Activated CD8-positive, alpha-beta T cell treated with anti-CD3 and anti-CD28 coated beads for 36 hours (primary cell): ENCODE data around the gene MARCHF3. TPM values are rescaled to one million over a fixed set of nuclear protein-coding genes. Genes with fewer than 3 reads are reported as not detected.

ENCODE experiments used
- ATAC-seq: fragments of 200-7000 bp; cut with Tn5 transposase; one replicate; pipeline ENCODE4 v1.10.0; 2021; ENCODE audit warnings: mild to moderate bottlenecking, moderate library complexity
- CTCF ChIA-PET: fragments of 350-600 bp; sonication (Branson Sonifier 250); formaldehyde crosslinking; loops from one replicate; lab custom pipeline; 2021; ENCODE audit warnings: antibody characterized with exemption; lab: Charles Lee
- POLR2A ChIA-PET: fragments of 350-600 bp; sonication (Branson Sonifier 250); formaldehyde crosslinking; loops from one replicate; lab custom pipeline; 2021; ENCODE audit warnings: antibody characterized with exemption; lab: Charles Lee
- DNase-seq: peaks from one replicate; pipeline ENCODE4 v3.0.0-alpha.2; 2020
- H3K27ac Mint-ChIP-seq: one replicate; pipeline ENCODE4 v1.8.0; 2021; ENCODE audit warnings: mild to moderate bottlenecking, mixed read lengths
- H3K27me3 Mint-ChIP-seq: one replicate; pipeline ENCODE4 v1.8.0; 2021; ENCODE audit warnings: mixed read lengths
- H3K36me3 Mint-ChIP-seq: one replicate; pipeline ENCODE4 v1.8.0; 2021; ENCODE audit warnings: low read depth, mixed read lengths
- H3K4me1 Mint-ChIP-seq: one replicate; pipeline ENCODE4 v1.8.0; 2021; ENCODE audit warnings: low read depth, mixed read lengths
- H3K4me3 Mint-ChIP-seq: one replicate; pipeline ENCODE4 v1.8.0; 2021; ENCODE audit warnings: mild to moderate bottlenecking, moderate library complexity, mixed read lengths
- H3K9me3 Mint-ChIP-seq: one replicate; pipeline ENCODE4 v1.8.0; 2021; ENCODE audit warnings: mixed read lengths
- intact Hi-C: fragments of 100-400 bp; cut with micrococcal nuclease; formaldehyde crosslinking; loops from one replicate; pipeline ENCODE4 v1.10.0; 2022
- total RNA-seq, 2 experiments: library from RNA; stranded (reverse); gene quantifications; one replicate each; pipeline ENCODE4 v1.2.3, GENCODE V29; 2021
- TF ChIP-seq, protein P1 (sequence below): fragments of 200-600 bp; IDR thresholded peaks from one replicate; pipeline ENCODE4 v1.8.0; 2022; ENCODE audit warnings: antibody characterized with exemption, mild to moderate bottlenecking

Gene MARCHF3
- total RNA-seq, 2 experiments from 2014 or later, result 6.1 TPM

DNA sequence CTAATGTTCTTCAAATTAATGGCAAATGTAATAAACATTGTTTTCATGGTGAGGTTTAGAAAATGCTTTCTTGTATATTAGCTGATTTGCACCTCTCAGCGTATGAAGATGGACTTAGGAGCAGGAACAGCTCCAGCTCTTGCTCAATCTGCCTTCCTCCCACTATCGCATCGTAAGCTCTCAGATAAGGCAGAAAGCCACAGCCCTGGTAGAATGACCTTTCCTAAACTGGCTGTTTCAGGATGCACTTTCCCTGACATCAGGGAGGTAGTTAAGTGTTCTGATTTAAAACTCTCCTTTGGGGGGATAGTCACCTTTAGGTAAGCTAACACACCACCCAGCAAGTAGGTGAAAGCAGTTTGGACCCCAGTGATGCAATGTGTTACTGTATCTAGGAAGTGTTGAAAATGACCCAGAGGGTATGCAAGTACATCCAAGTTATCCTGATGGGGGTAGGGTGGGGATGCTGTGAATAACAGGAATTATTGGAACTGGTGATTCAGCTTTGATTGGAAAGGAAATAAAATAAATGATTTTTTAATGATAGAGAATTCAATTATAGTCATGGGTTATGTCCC is 181.2 kb downstream of the MARCHF3 start:
- Mint-ChIP-seq H3K36me3 (peaks cover 2% of the 10 kb centered on the region), H3K27ac (no peak overlapping the region), H3K4me3 (no peak overlapping the region), H3K27me3 (no peaks in the 10 kb centered on the region), H3K9me3 (no peaks in the 10 kb centered on the region), H3K4me1 (peaks cover 75% of the 10 kb centered on the region)
- no peak for ATAC-seq
- intact Hi-C loops, result no loop called here
- POLR2A ChIA-PET, result interaction anchor here (0.9 kb wide), 1 partner anchor 43 kb away, joined by 4 read pairs; no protein-coding TSS in a partner anchor
- CTCF ChIA-PET, result interaction anchor here (0.6 to 2.0 kb wide), 4 partner anchors 38 to 184 kb away, joined by 3 to 6 read pairs (median 4); no protein-coding TSS in a partner anchor
- TF ChIP-seq, protein P1, sequence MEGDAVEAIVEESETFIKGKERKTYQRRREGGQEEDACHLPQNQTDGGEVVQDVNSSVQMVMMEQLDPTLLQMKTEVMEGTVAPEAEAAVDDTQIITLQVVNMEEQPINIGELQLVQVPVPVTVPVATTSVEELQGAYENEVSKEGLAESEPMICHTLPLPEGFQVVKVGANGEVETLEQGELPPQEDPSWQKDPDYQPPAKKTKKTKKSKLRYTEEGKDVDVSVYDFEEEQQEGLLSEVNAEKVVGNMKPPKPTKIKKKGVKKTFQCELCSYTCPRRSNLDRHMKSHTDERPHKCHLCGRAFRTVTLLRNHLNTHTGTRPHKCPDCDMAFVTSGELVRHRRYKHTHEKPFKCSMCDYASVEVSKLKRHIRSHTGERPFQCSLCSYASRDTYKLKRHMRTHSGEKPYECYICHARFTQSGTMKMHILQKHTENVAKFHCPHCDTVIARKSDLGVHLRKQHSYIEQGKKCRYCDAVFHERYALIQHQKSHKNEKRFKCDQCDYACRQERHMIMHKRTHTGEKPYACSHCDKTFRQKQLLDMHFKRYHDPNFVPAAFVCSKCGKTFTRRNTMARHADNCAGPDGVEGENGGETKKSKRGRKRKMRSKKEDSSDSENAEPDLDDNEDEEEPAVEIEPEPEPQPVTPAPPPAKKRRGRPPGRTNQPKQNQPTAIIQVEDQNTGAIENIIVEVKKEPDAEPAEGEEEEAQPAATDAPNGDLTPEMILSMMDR, result no peak
- no peak for DNase-seq

DNA sequence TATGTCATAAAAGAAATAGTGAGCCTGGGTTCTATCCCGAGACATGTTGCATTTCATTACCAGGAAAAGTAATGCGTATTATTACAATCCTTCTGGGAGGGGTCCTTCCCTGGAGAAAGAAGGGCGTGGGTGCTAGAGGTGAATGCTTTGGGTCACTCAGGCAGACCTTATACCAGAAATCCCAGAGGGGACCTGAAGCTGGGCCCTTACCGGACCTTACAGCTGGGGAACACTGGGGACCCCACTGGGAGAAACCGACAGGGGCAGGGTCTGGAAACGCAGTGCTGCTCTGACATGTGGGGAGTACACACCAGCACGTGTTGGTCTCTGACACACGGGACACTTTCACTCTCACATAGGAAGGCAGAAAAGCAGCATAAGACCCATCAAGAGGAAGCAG is 182.1 kb downstream of the MARCHF3 start:
- ATAC-seq, result no peak
- DNase-seq, result no peak
- no peaks in the 10 kb centered on the region for H3K36me3 Mint-ChIP-seq
- H3K4me3 Mint-ChIP-seq, result no peak overlapping the region
- ChIA-PET CTCF (interaction anchor here (1.3 to 2.0 kb wide), 2 partner anchors 37 to 68 kb away, joined by 5 to 6 read pairs; no protein-coding TSS in a partner anchor), POLR2A (interaction anchor here (1.1 kb wide), 1 partner anchor 20 kb away, joined by 3 read pairs; no protein-coding TSS in a partner anchor)
- TF ChIP-seq, protein P1, result no peak
- H3K27me3 Mint-ChIP-seq, result no peaks in the 10 kb centered on the region
- H3K27ac Mint-ChIP-seq, result no peak overlapping the region
- intact Hi-C loops, result no loop called here
- H3K4me1 Mint-ChIP-seq, result peaks cover 68% of the 10 kb centered on the region
- no peaks in the 10 kb centered on the region for H3K9me3 Mint-ChIP-seq

DNA sequence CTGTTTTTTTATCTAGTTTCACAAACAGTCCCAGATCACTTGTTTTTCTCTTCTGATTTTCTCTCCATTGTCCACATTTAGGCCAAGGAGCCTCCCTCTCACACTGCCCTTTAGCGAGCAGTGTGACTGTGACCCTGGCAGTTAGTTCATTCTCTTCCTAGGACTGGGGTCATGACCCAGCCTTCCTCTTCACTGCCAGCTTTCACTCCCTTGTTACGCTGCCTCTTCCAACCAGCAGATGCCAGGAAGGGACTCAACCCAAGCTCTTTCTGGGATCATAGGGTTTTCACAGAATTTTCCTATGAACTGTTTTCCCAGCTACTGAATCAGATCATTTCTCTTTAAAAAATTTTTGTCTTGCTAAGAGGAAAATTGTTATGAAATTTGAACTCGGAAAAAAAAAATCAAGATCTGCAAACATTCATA is 182.5 kb downstream of the MARCHF3 start:
- Mint-ChIP-seq H3K4me1 (peaks cover 64% of the 10 kb centered on the region), H3K4me3 (no peak overlapping the region), H3K27me3 (no peaks in the 10 kb centered on the region), H3K27ac (no peak overlapping the region), H3K36me3 (no peaks in the 10 kb centered on the region), H3K9me3 (no peaks in the 10 kb centered on the region)
- ChIA-PET CTCF (interaction anchor here (2.0 kb wide), 1 partner anchor 68 kb away, joined by 6 read pairs; no protein-coding TSS in a partner anchor), POLR2A (interaction anchor here (1.1 kb wide), 1 partner anchor 20 kb away, joined by 3 read pairs; no protein-coding TSS in a partner anchor)
- TF ChIP-seq, protein P1, result no peak
- intact Hi-C loops, result no loop called here
- DNase-seq, result no peak
- no peak for ATAC-seq

DNA sequence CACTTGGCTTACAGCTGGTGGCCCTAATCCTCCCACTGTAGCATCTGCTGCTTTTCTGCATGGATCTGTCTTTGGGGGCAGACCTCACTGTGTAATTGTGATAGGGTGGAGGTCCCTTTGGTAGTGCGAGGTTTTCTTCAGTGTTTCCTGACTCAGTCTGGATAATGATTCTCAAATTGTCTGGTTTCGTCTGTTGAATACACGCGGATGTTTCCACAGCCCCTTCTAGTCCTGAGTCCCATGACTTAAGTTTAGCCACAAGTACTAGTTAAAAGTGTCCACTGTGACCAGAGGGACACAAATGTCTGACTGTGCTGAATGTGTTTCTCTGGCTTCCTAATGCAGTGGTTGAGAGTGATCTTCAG is 182.9 kb downstream of the MARCHF3 start:
- no peaks in the 10 kb centered on the region for H3K27me3 Mint-ChIP-seq
- POLR2A ChIA-PET, result interaction anchor here (1.1 kb wide), 1 partner anchor 19 kb away, joined by 3 read pairs; no protein-coding TSS in a partner anchor
- H3K36me3 Mint-ChIP-seq, result no peaks in the 10 kb centered on the region
- no peak for ATAC-seq
- no peak for DNase-seq
- no peak overlapping the region for H3K4me3 Mint-ChIP-seq
- H3K27ac Mint-ChIP-seq, result no peak overlapping the region
- H3K4me1 Mint-ChIP-seq, result peaks cover 60% of the 10 kb centered on the region
- intact Hi-C loops, result no loop called here
- H3K9me3 Mint-ChIP-seq, result no peaks in the 10 kb centered on the region
- TF ChIP-seq, protein P1, result no peak
- CTCF ChIA-PET, result no interaction called here

DNA sequence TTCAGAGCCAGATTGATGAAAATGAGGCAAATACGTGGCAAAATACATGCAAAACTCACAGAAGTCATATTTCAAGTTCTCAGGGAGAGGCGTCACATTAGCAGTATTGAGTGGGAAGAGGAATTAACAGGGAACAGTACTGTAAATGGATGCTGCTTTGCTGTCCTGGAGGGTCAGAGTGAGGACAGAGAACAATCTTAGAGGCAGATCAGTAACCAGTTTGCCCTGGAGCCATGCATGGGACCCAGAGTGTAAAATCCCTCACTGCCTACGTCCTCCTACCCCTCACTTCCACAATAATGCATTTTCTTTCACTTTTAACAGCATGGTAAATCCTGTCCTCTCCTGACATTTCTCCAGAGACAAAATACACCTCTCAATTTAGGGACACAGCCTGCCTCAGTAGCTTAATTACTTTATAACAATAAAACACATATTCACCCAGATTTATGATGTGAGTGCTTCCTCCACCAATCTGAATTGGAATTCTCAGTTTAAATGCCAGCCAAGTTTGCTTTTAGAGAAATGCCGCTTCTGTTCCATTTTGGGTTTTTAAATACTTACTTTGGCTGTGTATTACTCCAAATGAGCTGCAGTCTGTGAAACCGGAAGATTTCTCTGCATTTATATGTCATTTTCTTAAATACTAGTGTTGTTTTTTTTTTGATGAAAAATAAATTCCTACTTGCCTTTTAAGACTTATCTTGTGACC is 183.5 kb downstream of the MARCHF3 start:
- DNase-seq (no peak), ATAC-seq (no peak)
- H3K27ac Mint-ChIP-seq, result no peak overlapping the region
- POLR2A ChIA-PET, result interaction anchor here (1.1 kb wide), 1 partner anchor 19 kb away, joined by 3 read pairs; no protein-coding TSS in a partner anchor
- no peak overlapping the region for H3K4me3 Mint-ChIP-seq
- TF ChIP-seq, protein P1, result no peak
- intact Hi-C loops, result no loop called here
- peaks cover 54% of the 10 kb centered on the region for H3K4me1 Mint-ChIP-seq
- no peaks in the 10 kb centered on the region for H3K27me3 Mint-ChIP-seq
- H3K9me3 Mint-ChIP-seq, result no peaks in the 10 kb centered on the region
- no peaks in the 10 kb centered on the region for H3K36me3 Mint-ChIP-seq
- CTCF ChIA-PET, result no interaction called here
